Endodermal cell (in vitro differentiated cells): Measurements from ENCODE around the gene MDFIC. TPM values are rescaled to one million over a fixed set of nuclear protein-coding genes. Genes with fewer than 3 reads are reported as not detected.

Experiments
- DNase-seq: peaks from one replicate; pipeline ENCODE4 v3.0.0-alpha.2; 2017
- H3K27ac ChIP-seq: 2 replicates; pipeline ENCODE4 v1.5.1; 2013; ENCODE audit warnings: mild to moderate bottlenecking, low read depth, low read length, moderate library complexity
- H3K27me3 ChIP-seq: 2 replicates; pipeline ENCODE4 v1.6.1; 2013; ENCODE audit warnings: mild to moderate bottlenecking, low read length, moderate library complexity; ENCODE audit not compliant: insufficient read depth, control insufficient read depth, poor library complexity, severe bottlenecking
- H3K36me3 ChIP-seq: 2 replicates; pipeline ENCODE4 v1.7.0; 2013; ENCODE audit warnings: mild to moderate bottlenecking, low read length, moderate library complexity; ENCODE audit not compliant: control insufficient read depth, insufficient read depth
- H3K4me1 ChIP-seq: one replicate; pipeline ENCODE4 v1.7.0; 2013; ENCODE audit warnings: low read length; ENCODE audit not compliant: control insufficient read depth, insufficient read depth
- H3K4me3 ChIP-seq: 2 replicates; pipeline ENCODE4 v1.5.1; 2013; ENCODE audit warnings: mild to moderate bottlenecking, low read length, moderate library complexity
- H3K9ac ChIP-seq: 2 replicates; pipeline ENCODE4 v1.6.1; 2013; ENCODE audit warnings: mild to moderate bottlenecking, low read length, moderate library complexity; ENCODE audit not compliant: poor library complexity, severe bottlenecking; ENCODE audit errors: extremely low read depth
- H3K9me3 ChIP-seq: 2 replicates; pipeline ENCODE4 v1.6.1; 2013; ENCODE audit warnings: mild to moderate bottlenecking, low read length, moderate library complexity; ENCODE audit not compliant: control insufficient read depth
- H3K27ac Mint-ChIP-seq: 2 replicates; pipeline ENCODE4 v1.8.0; 2020; ENCODE audit warnings: mixed read lengths
- H3K27me3 Mint-ChIP-seq: 2 replicates; pipeline ENCODE4 v1.8.0; 2021; ENCODE audit warnings: mild to moderate bottlenecking, mixed read lengths; ENCODE audit not compliant: insufficient read depth
- H3K36me3 Mint-ChIP-seq: 2 replicates; pipeline ENCODE4 v1.8.0; 2020; ENCODE audit warnings: low read depth, mixed read lengths
- H3K4me1 Mint-ChIP-seq: 2 replicates; pipeline ENCODE4 v1.8.0; 2020; ENCODE audit warnings: mixed read lengths
- H3K4me3 Mint-ChIP-seq: 2 replicates; pipeline ENCODE4 v1.8.0; 2020; ENCODE audit warnings: mild to moderate bottlenecking, moderate library complexity, mixed read lengths
- H3K9me3 Mint-ChIP-seq: 2 replicates; pipeline ENCODE4 v1.8.0; 2020; ENCODE audit warnings: mild to moderate bottlenecking, mixed read lengths
- CTCF ChIP-seq: fragments of 200-600 bp; sonication (generic); conservative IDR thresholded peaks from 2 replicates; pipeline ENCODE4 v1.5.0; 2021; ENCODE audit warnings: antibody characterized with exemption, mild to moderate bottlenecking
- WGBS, 2 experiments: methylation state at CpG; one replicate each; pipeline versions ENCODE4 v1.1.5 to v1.1.7; 2013; ENCODE audit warnings: missing lambda C conversion rate in 2 of 2, mixed read lengths in 1 of 2; ENCODE audit not compliant: insufficient coverage in 1 of 2, insufficient read length in 1 of 2; 5-methylcytosine and 5-hydroxymethylcytosine counted together
- total RNA-seq, 2 donors: library from RNA; stranded (reverse); fragmentation: NEBNext Ultra II Directional in 1 of 2; extraction: Animal tissue kit (Norgen Biotek cat#: 25700) in 1 of 2; gene quantifications; 2 replicates in 1 of 2; 3 replicates in 1 of 2; pipeline ENCODE4 v1.2.1, GENCODE V29; 2021

The MDFIC gene
- total RNA-seq, 2 donors from 2014 or later, result 7.4 to 15.1 TPM

DNA sequence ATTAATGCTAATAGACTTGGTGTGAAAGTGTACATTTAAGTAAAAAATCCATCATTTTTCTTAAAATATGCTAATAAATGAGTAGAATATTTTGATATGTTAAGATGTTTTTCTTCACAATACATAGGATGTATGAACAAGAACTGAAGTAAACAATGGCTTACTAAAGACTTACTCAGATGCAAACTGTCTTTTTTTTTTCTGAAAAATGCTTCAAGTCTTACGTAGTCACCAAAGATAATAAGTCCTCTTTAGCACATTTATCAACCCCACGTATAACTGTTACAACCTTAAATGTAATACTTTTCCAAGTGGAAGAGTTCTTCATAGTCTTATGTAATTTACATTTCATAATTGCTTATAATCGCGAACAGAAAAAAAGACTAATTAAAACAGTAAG lies 54.8 kb downstream of the MDFIC start:
- Histone ChIP-seq H3K27me3 (no peaks in the 10 kb centered on the region), H3K36me3 (no peaks in the 10 kb centered on the region), H3K4me1 (no peaks in the 10 kb centered on the region), H3K27ac (no peak overlapping the region), H3K9ac (no peak overlapping the region), H3K4me3 (no peak overlapping the region), H3K9me3 (no peaks in the 10 kb centered on the region)
- 96 to 100% methylated on average over 2 to 4 of the region's 4 CpGs for WGBS, 2 experiments
- Mint-ChIP-seq H3K36me3 (no peaks in the 10 kb centered on the region), H3K27me3 (no peaks in the 10 kb centered on the region), H3K9me3 (no peaks in the 10 kb centered on the region), H3K4me3 (no peak overlapping the region), H3K27ac (no peak overlapping the region), H3K4me1 (peaks cover 12% of the 10 kb centered on the region)
- TF ChIP-seq CTCF, result no peak
- DNase-seq, result no peak

DNA sequence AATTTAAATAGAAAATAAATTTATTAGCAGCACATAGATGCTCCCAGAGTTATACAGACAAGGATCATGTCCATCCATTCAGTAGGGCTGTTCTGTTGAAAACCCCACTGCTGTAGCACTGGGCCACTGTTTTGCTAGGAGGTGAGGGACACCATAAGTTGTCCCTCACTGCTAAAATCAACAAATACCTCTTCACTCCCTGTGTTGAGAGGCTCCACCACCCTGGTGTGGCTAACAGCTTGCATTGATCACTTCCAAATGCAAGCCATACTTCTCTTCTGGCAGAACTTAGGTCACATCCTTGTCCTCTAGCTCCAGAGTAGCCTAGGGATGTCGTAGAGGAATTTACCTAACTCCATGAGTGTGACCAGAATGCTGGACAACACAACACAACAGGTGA lies 55.4 kb downstream of the MDFIC start:
- no peaks in the 10 kb centered on the region for H3K27me3 Mint-ChIP-seq
- WGBS, 2 experiments, result 75% methylated on average over 1 of the region's 1 CpG; no CpG with 5 or more reads in 1 of the 2 experiments
- H3K4me1 ChIP-seq, result no peaks in the 10 kb centered on the region
- no peak overlapping the region for H3K4me3 ChIP-seq
- H3K27ac Mint-ChIP-seq, result no peak overlapping the region
- TF ChIP-seq CTCF, result no peak
- no peaks in the 10 kb centered on the region for H3K9me3 ChIP-seq
- no peak overlapping the region for H3K4me3 Mint-ChIP-seq
- H3K27me3 ChIP-seq, result no peaks in the 10 kb centered on the region
- peak; percentile 67 for DNase-seq
- no peaks in the 10 kb centered on the region for H3K9me3 Mint-ChIP-seq
- H3K36me3 Mint-ChIP-seq, result no peaks in the 10 kb centered on the region
- no peaks in the 10 kb centered on the region for H3K36me3 ChIP-seq
- peaks cover 12% of the 10 kb centered on the region for H3K4me1 Mint-ChIP-seq
- H3K9ac ChIP-seq, result no peak overlapping the region
- H3K27ac ChIP-seq, result no peak overlapping the region

DNA sequence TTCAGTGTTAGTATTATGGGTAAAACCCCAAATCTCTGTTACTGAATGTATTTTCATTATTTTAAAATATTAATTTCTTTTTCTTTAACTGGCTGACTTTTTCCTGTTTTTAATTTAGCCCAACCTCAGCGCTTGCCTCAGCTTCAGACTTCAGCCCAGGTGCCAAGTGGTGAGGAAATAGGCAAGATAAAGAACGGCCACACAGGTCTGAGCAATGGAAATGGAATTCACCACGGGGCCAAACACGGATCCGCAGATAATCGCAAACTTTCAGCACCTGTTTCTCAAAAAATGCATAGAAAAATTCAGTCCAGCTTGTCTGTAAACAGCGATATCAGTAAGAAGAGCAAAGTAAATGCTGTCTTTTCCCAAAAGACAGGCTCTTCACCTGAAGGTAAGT lies 57.5 kb downstream of the MDFIC start:
- Mint-ChIP-seq H3K27ac (no peak overlapping the region), H3K4me3 (no peak overlapping the region), H3K9me3 (no peaks in the 10 kb centered on the region), H3K36me3 (no peaks in the 10 kb centered on the region), H3K4me1 (peaks cover 12% of the 10 kb centered on the region), H3K27me3 (no peaks in the 10 kb centered on the region)
- 77 to 79% methylated on average over 6 to 7 of the region's 7 CpGs for WGBS, 2 experiments
- Histone ChIP-seq H3K9ac (no peak overlapping the region), H3K4me3 (no peak overlapping the region), H3K27me3 (no peaks in the 10 kb centered on the region), H3K4me1 (no peaks in the 10 kb centered on the region), H3K27ac (no peak overlapping the region), H3K9me3 (no peaks in the 10 kb centered on the region), H3K36me3 (no peaks in the 10 kb centered on the region)
- no peak for TF ChIP-seq CTCF
- DNase-seq, result no peak
